CD4-positive, alpha-beta T cell treated with Interleukin-6 at 100 ng/mL for 8 hours (primary cell): ENCODE measurements around the gene TIGD2.

Experiments
- DNase-seq: peaks from one replicate; pipeline ENCODE4 v3.0.0-alpha.2; 2020; ENCODE audit warnings: mixed read lengths, low spot score

Gene TIGD2

GRCh38 chr4:89162987-89163386 lies 51.7 kb downstream of the TIGD2 start:
- DNase-seq: no peak

DNA sequence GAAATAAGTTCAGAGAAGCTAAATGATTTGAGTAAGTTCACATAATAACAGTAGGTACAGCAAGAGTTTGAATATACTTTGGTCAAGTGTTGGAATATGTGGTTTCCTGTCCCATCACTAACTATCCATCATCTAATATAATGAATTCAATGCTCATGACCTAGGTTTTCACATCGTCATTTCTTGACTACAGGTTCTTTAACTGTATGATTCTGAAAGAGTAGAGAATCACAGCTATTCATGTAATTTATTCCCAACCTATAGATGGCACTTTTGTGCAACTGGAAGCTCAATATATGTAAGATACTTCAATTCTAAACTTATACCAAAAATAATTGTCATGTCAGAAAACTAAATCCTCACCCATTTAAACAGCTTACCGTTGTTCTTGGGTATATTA lies 53.1 kb downstream of the TIGD2 start:
- DNase-seq: no peak
